HCT116 (cell line): Measurements from ENCODE around the gene ZNF497.

Experiments
- POLR2A ChIP-seq: IDR thresholded peaks from 2 replicates; pipeline ENCODE4 v1.7.0; 2011; ENCODE audit warnings: borderline replicate concordance; ENCODE audit not compliant: insufficient read depth, insufficient read length; ENCODE audit errors: extremely low read depth
- TF ChIP-seq, protein P1 (sequence below), 3 experiments: fragments of 200-600 bp in 1 of 3; sonication (generic) in 1 of 3; IDR thresholded peaks in 2 of 3; conservative IDR thresholded peaks in 1 of 3; 2 replicates each; pipeline ENCODE4 v1.5.1; 2012 to 2017; ENCODE audit warnings: low read depth in 2 of 3, low read length in 2 of 3, antibody characterized with exemption in 1 of 3, borderline replicate concordance in 1 of 3, control low read depth in 1 of 3, mild to moderate bottlenecking in 1 of 3, mixed read lengths in 1 of 3, mixed run types in 1 of 3, moderate library complexity in 1 of 3; ENCODE audit not compliant: insufficient read depth in 1 of 3
- TF ChIP-seq, protein P2 (sequence below): IDR thresholded peaks from 2 replicates; pipeline ENCODE4 v1.6.1; 2012; ENCODE audit warnings: low read depth

DNA sequence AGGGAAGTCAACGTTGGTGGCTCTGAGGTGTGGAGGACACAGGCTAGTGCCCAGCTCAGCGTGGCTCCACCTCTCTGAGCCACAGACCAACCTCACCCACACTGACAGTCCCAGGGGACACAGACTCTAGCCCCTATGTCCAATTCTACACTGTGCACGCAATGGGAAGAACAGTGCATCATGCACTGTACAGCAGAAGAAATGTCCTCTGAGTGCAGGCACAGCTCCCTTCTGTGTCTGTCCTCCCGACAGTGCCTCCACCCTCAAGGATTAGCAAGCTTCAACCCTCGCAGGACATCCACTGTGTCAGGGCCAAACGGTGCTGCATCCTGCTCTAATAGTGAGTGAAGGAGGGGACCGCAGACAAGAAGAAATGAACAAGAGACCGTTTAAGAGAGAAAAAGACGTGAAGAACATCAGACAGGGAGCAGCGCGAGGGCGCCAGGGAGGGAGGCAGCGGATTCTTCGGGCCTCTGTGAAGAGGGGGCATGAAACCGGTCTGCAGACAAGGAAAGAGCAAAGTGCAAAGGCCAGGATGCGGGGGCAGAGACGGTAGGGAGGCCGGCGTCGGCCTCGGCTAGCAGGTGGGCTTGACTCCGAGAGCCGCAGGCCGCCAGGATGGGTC, 17.6 kb upstream of the ZNF497 start:
- TF ChIP-seq, protein P1, sequence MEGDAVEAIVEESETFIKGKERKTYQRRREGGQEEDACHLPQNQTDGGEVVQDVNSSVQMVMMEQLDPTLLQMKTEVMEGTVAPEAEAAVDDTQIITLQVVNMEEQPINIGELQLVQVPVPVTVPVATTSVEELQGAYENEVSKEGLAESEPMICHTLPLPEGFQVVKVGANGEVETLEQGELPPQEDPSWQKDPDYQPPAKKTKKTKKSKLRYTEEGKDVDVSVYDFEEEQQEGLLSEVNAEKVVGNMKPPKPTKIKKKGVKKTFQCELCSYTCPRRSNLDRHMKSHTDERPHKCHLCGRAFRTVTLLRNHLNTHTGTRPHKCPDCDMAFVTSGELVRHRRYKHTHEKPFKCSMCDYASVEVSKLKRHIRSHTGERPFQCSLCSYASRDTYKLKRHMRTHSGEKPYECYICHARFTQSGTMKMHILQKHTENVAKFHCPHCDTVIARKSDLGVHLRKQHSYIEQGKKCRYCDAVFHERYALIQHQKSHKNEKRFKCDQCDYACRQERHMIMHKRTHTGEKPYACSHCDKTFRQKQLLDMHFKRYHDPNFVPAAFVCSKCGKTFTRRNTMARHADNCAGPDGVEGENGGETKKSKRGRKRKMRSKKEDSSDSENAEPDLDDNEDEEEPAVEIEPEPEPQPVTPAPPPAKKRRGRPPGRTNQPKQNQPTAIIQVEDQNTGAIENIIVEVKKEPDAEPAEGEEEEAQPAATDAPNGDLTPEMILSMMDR (IDR thresholded peaks at IDR 0.05 in 2 of 3, conservative IDR thresholded peaks at IDR 0.05 in 1 of 3; ENCODE audit: borderline replicate concordance in 1 of 3, insufficient read depth in 1 of 3, low read depth in 2 of 3, low read length in 2 of 3): no peak
- TF ChIP-seq, protein P2, sequence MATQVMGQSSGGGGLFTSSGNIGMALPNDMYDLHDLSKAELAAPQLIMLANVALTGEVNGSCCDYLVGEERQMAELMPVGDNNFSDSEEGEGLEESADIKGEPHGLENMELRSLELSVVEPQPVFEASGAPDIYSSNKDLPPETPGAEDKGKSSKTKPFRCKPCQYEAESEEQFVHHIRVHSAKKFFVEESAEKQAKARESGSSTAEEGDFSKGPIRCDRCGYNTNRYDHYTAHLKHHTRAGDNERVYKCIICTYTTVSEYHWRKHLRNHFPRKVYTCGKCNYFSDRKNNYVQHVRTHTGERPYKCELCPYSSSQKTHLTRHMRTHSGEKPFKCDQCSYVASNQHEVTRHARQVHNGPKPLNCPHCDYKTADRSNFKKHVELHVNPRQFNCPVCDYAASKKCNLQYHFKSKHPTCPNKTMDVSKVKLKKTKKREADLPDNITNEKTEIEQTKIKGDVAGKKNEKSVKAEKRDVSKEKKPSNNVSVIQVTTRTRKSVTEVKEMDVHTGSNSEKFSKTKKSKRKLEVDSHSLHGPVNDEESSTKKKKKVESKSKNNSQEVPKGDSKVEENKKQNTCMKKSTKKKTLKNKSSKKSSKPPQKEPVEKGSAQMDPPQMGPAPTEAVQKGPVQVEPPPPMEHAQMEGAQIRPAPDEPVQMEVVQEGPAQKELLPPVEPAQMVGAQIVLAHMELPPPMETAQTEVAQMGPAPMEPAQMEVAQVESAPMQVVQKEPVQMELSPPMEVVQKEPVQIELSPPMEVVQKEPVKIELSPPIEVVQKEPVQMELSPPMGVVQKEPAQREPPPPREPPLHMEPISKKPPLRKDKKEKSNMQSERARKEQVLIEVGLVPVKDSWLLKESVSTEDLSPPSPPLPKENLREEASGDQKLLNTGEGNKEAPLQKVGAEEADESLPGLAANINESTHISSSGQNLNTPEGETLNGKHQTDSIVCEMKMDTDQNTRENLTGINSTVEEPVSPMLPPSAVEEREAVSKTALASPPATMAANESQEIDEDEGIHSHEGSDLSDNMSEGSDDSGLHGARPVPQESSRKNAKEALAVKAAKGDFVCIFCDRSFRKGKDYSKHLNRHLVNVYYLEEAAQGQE: no peak
- no peak for TF ChIP-seq POLR2A
